Stomach (tissue), 4 donors: Measurements from ENCODE around the gene KCNE2.
"Not testable (repeated sequence)": the region's sequence is repeated elsewhere in the genome, so short reads cannot be mapped to it uniquely, and the experiment has no call there.

Source experiments
- CTCF ChIP-seq, 7 experiments: fragments of 450-650 bp in 4 of 7; fragments of 200-600 bp in 3 of 7; sonication (generic) in 3 of 7; IDR thresholded peaks; one replicate each; pipeline ENCODE4 v1.5.1; 2016 to 2019; ENCODE audit warnings: antibody characterized with exemption in 7 of 7, control low read depth in 2 of 7, mild to moderate bottlenecking in 1 of 7
- EP300 ChIP-seq: sonication (generic); formaldehyde crosslinking; IDR thresholded peaks from one replicate; pipeline ENCODE4 v1.6.1; 2017; ENCODE audit warnings: antibody characterized with exemption
- POLR2A ChIP-seq, 4 donors: fragments of 450-650 bp; IDR thresholded peaks; one replicate each; pipeline ENCODE4 v1.6.1; 2016; ENCODE audit warnings: antibody characterized with exemption in 4 of 4, control low read depth in 2 of 4, mild to moderate bottlenecking in 1 of 4, moderate library complexity in 1 of 4
- POLR2AphosphoS5 ChIP-seq, 3 donors: sonication (generic); formaldehyde crosslinking; IDR thresholded peaks; one replicate each; pipeline ENCODE4 v1.6.1; 2016; ENCODE audit warnings: antibody characterized with exemption in 3 of 3

- not testable (repeated sequence) for TF ChIP-seq CTCF (IDR thresholded peaks at IDR 0.05); POLR2AphosphoS5 (IDR thresholded peaks at IDR 0.05); POLR2A (IDR thresholded peaks at IDR 0.05); EP300
These were observed 11.8 kb downstream of the KCNE2 start for GRCh38 chr21:34375619-34375972.
